NOMO-1 (cell line): Measurements from ENCODE around the gene LRRIQ3.
A peak's percentile ranks its signal among the peaks of the same experiment; 100 is the strongest.
"Not testable (repeated sequence)": the region's sequence is repeated elsewhere in the genome, so short reads cannot be mapped to it uniquely, and the experiment has no call there.

Source experiments
- DNase-seq, 2 experiments: peaks; one replicate each; lab custom pipeline; 2025; ENCODE audit not compliant: unreplicated experiment in 2 of 2; lab: John Stamatoyannopoulos, UW

The LRRIQ3 gene, protein sequence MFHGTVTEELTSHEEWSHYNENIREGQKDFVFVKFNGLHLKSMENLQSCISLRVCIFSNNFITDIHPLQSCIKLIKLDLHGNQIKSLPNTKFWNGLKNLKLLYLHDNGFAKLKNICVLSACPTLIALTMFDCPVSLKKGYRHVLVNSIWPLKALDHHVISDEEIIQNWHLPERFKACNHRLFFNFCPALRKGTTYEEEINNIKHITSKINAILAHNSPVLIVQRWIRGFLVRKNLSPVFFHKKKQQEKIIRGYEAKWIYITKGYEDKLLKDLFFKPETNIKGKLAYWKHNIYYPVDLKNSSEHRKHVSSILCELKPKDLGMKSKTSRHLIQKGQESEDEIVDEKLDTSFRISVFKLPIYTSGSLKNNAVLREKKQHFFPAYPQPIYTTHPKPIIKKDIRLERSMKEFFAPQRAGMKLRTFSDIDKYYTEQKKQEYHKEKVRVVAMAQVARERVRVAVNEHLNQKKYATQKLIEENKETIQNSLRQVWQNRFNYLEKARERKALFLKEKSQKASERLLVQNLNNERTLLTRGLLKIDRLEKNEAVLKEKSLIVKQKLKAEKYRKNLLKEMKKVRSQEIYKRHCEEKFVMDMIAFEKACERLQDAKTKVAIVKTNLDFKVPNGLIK

DNA sequence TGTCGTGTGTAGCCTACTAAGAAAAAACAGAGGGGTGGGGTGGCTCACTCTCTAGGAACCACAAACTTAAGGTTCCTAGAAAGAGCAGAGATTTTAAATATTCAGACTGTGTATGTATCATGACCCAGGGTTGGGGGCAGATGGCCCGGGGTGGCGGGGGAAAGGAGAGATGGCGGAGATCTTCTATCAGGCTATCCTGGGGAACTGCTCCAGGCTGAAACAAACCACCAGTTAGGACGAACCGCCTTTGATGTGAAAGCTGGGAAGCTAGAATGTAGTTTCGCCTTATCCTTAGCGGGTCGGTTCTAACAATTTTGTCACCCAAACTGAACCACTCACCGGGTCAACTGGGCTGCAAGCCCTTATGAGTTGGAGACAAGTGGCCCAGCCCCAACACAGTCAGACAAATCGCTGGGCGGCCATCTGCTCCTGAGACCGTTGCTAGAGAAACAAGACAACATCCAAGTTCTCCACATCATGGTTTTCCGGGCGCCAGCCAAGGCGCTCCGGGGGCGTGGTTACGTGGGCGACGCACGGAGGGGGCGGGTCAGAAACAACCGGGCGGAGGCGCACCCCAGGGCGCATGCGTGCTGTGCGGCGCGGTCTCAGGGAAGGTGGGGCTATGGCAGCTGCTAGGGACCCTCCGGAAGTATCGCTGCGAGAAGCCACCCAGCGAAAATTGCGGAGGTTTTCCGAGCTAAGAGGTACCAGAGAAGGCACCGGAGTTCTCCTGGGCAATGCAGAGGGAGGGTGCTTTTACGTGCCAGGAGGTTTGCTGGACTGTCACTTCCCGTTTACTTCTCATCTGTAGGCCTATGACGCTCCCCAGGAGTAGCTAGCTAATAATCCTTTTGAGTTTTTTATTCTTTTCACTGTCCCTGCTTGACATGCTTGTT, at the start of gene LRRIQ3, which contains the start of gene FPGT:
Gene LRRIQ3 (minus strand): TSS at position 520 of the 896 bp plus-strand sequence. CDS start 14,492 bp downstream, outside the sequence.
Gene FPGT (plus strand): TSS at position 586 of the 896 bp plus-strand sequence. CDS start 37 bp downstream, at position 623.
- DNase-seq: peak; percentile 93 to 98

DNA sequence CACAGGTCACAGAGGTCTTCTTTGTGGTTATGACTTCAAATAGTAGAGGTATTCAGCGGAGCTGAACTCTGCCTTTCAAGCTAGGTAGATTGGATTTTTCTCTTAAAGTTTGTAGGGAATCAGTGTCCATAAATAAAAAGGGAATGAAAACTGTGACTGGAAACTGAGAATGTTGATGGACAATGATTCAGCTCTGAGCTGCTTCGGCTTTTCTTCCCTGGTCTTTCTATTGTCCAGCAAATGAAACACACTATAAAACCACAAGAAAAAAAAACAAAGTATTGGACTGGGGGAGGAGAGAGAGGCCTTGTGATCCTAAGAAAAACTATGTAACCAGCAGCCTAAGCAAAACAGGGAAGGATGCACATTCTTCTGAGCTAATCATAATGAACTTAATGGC, 48.3 kb upstream of the LRRIQ3 start:
- no peak for DNase-seq

DNA sequence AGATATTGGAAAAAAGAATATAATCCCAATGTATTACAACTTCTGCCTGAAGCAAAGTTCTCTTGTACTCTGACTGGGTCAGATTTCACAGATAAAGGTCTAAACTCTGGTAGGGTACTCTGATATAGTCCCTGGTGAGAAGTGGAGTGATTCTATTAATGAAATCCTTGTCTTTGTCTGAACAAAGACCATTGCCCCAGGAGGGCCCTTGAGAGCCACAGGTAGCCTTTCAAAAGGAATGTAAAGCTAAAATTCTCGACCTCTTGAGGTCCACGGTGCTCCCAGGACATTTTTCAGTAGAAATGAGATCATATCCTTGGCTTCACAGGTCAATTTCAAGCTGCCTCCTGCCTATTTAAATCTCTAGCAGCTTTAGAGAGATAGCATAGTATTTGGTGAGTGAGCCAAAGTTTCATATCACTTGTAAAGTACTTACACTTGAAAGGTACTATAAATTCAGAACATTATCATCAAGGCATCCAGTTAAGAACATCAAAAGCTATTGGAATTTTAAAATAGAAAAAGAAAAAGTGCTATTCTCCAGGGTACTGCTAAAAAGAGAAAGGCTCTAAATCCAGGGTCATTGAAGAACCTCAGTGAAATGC, 47.3 kb upstream of the LRRIQ3 start:
- no peak for DNase-seq

DNA sequence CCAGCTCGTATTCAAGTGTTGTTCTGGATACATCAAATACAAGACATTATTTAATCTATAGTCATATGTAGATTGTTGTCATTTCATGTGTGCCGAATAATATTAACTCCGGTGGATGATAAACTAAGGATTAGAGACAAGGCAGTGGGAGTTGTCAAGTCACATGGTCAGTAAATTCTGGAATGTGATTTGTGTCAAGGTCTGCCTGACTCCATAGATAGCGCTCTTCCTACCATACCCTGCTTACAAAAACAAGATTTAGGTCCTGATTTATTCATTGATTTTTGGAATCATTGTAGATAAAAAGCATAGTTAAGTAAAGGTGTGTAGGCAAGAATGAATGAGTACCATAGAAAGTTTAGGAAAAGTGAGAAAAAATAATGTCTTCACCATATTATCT, 39.8 kb upstream of the LRRIQ3 start:
- DNase-seq: no peak

DNA sequence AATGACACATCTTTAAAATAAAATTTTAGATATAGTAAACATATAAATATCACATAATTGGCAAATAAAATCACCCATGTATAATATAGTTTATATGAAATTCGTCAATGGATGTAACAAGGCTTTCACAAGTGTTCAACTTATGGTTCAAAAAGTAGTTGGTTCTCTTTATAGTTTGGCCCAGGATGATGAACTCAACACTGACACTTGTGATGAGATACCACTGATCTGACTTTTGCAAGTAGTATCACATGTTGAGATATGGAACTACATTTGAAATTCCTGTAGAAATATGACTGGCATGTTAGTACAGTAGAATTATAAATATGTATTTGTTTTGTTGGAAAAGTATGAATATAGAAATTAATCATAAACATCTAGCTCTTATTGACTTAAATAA, 39.1 kb upstream of the LRRIQ3 start:
- DNase-seq: no peak

DNA sequence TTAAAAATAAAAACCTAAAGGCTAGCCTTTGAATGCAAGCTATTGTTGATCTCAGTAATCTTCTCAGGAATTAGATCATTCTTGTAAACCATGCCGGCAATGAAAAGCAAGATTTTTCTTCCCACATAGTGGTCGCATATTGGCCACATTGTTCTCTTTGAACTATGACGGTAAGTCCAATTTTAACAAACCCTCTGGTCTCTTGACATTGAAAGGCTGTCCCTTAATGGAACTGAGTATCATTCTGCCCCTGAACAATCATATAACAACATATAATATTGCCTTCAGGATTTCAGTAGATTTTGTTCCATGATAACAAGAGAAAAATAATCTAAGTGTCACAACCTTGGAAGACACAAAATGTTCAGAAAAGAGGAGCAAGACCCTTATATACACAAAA, 38.5 kb upstream of the LRRIQ3 start:
- no peak for DNase-seq

DNA sequence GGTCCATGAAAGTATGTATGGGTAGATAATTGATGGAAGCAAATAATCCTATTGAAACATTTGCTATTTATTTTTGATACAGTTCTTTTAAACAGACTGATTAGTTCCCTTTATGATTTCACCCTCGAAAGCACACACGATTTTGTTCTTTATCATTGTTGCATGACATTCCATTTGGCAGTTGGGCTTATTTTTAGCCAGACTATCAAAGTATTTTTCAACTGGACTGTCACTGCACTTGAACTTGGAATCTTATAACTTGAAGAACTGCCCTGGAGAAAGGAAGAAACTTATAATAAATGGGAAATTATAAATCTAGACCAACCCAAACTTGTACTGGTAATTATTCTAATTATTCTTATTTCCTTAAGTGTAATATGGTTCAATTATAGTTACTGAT, 37.2 kb upstream of the LRRIQ3 start, which contains the start of gene TNNI3K:
Gene TNNI3K (plus strand): TSS at position 235 of the 400 bp plus-strand sequence. CDS start 65 bp downstream, at position 300.
- DNase-seq: no peak

DNA sequence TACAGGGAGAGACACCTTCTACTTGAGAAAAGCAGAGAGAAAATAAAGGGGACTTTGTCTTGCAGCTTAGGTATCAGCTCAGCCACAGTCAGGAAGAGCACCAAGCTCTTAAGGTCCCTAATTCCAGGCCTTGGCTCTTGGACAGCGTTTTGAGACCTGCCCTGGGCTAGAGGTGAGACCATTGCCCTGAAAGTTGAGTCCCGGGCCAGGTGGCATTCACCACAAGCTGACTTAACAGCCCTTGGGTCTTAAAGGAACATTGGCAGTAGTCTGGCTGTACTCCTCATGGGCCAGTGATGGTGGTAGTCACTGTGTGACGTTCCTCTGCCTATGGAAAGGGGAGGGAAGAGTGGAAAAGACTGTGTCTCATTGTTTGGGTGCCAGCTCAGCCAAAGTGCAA, 25.5 kb upstream of the LRRIQ3 start:
- no peak for DNase-seq

DNA sequence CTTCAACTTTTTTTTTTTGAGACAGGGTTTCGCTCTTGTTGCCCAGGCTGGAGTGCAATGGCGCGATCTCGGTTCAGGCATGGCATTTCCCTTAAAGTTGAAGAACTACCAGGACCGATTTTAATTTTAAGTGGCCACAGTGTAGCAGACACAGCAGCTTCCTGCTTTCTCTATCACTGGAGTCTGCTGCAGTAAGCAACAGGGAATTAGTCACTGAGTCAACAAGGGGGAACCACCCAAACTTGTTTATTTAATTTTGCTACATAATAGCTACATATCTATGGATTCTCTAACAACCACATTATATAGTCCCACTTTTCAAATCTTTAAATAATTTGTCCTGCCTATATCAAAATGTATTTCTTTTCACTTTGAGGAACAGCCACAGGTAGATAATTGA, 24.7 kb upstream of the LRRIQ3 start:
- no peak for DNase-seq

DNA sequence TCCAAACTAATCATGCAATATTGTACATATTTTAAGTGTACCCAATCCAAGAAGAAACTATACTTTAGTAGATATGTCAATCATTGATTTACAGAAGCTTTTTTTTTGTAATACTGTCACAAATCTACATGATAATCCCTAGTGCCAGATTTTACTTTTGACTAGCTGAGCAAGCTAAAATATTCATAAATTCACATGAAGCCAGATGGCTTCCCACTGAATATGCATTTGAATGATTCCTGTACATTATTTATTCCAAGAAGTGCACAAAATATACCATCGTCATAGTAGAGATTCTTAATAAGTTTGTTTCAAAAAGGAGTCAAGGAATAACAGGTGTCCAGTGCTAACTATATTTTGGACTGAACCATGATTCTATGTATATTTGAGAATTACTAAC, 17.3 kb upstream of the LRRIQ3 start:
- DNase-seq: no peak

DNA sequence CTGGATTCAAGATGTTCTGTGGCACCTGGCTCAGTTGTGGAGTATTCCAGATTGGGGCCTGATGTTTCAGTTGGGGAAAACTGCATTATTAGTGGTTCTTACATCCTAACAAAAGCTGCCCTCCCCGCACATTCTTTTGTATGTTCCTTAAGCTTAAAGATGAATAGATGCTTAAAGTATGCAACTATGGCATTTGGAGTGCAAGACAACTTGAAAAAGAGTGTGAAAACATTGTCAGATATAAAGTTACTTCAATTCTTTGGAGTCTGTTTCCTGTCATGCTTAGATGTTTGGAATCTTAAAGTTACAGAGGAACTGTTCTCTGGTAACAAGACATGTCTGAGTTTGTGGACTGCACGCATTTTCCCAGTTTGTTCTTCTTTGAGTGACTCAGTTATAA, 7.3 kb upstream of the LRRIQ3 start:
- no peak for DNase-seq

DNA sequence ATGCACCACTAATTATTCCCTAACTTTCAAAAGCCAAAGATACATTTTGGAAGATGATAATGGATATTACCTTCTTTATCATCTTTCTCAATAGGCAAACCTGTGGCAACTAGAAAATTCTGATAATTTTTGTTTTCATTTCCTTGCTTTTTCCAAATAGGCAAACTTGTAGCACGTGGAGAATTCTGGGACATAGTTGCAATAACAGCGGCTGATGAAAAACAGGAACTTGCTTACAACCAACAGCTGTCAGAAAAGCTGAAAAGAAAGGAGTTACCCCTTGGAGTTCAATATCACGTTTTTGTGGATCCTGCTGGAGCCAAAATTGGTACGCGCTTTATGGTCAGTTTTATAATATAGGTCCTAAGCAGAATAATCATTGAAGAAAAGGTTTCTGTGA, 1.5 kb upstream of the LRRIQ3 start:
- peak in 1 of 2 experiments; percentile 20 for DNase-seq

DNA sequence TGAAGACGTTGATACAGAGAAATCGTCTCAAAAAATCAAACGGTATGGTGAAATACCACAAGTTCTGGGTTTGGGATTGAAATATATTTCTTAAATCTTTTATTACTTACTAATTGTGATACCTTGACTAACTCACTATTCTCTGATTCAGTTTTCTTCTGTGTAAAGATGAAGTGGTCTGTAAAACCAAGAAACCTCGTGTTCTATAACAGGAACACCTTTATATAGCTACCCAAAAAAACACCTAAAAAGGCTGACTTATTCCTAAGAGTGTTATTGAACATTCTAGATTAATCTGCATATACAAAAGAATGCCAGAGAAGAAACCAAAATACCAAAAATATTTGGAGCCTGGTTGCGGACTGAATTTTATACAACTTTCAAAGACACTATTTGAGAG, 721 bp downstream of the LRRIQ3 start:
- DNase-seq: no peak

DNA sequence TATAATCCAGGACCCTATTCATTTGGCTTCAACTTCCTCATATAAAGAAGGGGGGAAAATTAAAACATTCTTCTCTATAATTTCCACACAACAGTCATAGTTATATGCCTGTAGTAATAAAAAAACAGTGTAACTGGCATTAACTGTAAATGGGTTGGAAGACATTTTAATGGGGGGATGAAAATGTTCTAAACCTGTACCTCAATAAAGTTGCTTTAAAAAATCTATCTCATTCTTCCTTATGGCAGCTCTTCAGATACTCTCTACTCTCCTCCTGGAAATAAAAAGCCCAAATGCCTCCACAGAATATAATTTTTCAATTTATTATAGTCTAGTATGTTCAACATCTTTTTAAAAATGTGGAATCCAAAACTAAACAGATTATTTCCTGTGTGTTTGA, 2.6 kb downstream of the LRRIQ3 start:
- DNase-seq: no peak

DNA sequence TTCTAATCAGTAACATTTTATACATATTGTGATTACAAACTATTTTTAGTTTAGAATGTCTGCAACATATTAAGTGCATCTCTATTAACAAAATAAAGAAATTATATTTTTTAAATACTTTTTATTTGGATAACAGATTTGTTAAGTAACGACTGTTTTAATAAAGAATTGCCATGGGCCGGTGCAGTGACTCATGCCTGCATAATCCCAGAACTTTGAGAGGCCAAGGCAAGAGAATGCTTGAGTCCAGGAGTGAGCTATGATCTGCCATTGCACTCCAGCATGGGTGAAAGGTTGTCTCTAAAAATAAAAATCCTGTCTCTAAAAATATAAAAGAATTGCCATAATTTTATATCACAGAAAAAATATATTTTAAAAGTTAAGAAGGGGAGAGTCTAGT, 4.1 kb downstream of the LRRIQ3 start:
- DNase-seq: no peak

DNA sequence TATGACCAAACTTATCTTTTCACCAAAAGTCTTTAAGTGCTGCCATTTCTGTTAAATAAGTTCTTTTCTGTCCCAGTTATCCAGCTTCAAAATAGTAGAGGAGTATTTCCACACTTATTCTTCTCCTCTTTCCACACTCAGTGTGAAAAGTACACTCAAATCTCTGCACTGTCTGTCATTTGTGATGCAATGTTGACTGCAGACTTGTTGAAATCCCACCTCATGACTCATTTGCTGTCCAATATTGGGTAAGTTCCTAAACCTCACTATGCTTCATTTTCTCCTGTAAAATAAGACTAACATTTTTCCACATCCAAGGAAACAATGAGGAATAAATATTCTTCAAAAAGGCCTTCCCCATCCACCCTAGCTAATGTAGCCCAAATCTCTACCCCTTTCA, 17.5 kb downstream of the LRRIQ3 start:
- no peak for DNase-seq

DNA sequence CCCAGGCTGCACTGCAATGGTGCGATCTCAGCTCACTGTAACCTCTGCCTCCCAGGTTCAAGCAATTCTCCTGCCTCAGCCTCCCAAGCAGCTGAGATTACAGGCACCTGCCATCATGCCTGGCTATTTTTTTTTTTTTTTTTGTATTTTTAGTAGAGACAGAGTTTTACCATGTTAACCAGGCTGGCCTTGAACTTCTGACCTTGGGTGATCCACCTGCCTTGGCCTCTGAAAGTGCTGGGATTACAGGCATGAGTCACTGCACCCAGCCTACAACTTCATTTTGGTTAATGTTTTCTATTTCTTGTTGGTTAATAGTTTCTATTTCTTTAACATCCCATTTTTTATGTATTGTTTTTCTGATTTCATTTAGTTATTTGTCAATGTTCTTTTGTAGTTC, 23.6 kb downstream of the LRRIQ3 start:
- DNase-seq: not testable (repeated sequence)

DNA sequence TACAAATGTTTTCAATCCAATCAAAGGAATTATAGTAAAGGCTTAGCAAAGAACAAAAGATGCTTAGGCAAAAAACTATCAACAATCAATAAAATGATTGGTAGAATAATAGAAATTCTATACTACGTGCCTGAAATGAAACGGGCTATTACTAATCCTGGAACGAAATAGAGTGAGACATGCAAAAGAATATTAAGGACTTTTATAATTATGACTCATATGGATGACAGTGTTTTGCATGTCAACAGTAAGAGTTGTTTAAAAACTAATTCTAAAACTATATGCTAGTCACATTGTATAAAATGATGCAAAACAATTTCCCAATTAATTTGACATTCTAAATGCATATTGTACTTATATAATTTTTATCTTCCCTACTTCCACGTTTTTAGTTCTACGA, 35.6 kb downstream of the LRRIQ3 start:
- no peak for DNase-seq

DNA sequence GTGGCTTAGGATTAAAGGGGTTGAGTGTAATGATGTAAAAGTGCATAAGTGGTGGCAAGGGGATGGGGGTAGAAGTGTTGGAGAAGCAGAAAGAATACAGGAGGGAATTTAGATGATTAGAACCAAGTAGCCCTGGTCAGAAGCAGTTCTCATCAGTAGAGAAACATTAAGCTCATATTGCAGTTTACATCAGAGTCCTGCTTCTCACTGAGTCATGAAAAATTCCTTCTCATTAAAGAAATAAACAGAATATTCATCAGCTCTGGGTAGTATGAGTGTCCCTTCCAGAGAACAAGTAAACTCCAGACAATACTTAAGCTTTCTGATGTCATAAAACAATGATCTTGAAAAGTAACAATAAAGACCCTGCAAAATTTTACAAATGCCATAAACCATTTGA, 36.5 kb downstream of the LRRIQ3 start:
- no peak for DNase-seq

DNA sequence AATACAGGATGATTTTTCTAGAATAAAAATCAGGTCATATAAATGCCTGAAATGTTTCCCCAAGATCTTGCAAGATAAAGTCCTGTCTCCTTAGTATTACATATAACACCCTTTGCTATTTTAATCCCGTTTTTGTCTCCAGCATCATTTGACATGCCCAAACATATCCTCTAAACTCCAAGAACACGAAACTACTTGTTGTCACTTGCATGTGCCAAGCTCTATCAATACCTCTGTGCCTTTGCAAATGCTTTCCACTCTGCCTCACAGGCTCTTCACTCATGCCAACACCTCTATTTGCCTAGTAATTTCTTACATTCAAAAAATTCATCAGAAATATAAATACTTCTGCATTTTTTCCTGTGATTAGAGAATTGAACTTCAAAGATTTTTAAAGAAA, 37.9 kb downstream of the LRRIQ3 start:
- no peak for DNase-seq

DNA sequence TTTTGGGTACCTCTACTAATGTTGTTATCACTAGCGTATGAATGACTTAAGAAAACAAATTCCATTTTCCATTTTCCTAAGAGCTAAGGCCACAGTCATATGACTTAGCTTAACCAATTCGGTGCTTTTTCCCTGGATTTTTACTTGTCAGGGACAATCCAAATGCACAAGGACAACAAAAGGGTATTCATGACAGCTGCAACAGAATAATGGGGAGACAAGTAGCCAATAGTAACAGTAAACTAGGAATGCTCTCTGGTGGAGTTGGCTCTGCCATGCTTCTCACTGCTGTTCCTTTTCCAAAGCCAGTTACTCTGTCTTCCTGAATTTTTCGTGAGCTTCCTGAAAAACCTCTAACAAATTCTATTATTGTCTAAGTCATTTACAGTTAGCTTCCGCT, 52.9 kb downstream of the LRRIQ3 start:
- no peak for DNase-seq
